Fibroblast of peridontal ligament (primary cell): Measurements from ENCODE around the gene CPS1.

Source experiments
- DNase-seq: peaks from one replicate; pipeline ENCODE4 v3.0.0-alpha.2; 2010; ENCODE audit errors: extremely low read depth

The CPS1 gene

DNA sequence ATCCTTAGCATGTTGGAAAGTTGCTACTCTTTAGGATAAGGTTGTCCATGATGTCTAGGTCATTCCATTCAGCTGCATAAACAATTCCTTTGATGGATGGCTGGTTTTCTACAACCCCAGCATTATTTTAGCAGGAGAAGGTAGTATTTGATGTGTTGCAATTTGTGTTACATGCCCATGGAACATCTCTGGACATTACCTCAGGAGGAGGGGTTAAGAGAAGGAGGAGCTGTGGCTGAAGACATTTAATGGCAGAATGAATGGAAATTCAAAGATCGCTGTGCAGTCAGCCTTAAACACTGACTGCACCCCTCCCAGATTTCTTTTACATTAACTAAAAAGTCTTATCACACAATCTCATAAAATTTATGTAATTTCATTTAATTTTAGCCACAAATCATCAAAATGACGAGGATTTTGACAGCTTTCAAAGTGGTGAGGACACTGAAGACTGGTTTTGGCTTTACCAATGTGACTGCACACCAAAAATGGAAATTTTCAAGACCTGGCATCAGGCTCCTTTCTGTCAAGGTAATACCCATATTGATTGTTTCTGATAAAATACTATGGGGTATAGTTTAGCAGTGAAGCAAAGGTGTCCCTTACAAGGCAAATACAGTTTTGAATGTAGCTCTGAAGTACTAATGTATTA is at the start of gene CPS1:
CPS1 (plus strand) TSS at position 271 of the 652 bp plus-strand sequence; CDS start at position 406, 135 bp downstream.
- DNase-seq: no peak

DNA sequence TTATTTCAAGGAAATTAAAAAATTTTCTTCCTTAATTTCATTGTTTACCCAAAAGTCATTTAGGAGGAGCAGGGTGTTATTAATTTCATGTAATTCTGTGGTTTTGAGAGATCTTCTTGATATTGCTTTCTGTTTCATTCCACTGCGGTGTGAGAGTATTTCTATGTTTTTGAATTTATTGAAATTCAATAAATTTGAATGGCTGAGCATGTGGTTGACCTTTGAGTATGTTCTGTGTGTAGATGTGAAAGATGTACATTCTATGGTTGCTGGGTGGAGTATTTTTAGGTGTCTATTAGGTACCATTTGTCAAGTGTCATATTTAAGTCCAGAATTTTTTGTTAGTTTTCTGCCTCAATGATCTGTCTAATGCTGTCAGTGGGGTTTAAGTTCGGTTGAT is 40.5 kb upstream of the CPS1 start:
- DNase-seq: no peak

DNA sequence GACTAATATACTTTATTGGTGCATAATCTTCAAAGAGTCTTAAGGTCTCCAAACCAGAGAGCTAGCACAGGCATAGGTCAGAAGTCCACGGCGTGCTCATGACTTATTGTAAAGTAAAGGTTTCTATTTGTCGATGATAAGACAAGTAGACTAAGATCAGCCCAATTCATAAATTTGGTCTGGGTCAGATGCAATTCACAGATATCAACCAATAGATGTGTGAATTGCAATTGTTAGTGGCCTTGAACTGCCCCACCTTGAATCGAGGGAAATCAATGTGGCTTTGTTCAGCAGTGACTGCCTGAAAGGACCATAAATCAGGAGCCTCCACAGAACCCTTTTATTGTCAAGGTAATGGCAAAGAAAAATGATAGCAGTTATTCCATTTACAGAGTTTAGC is 39.1 kb upstream of the CPS1 start:
- no peak for DNase-seq

DNA sequence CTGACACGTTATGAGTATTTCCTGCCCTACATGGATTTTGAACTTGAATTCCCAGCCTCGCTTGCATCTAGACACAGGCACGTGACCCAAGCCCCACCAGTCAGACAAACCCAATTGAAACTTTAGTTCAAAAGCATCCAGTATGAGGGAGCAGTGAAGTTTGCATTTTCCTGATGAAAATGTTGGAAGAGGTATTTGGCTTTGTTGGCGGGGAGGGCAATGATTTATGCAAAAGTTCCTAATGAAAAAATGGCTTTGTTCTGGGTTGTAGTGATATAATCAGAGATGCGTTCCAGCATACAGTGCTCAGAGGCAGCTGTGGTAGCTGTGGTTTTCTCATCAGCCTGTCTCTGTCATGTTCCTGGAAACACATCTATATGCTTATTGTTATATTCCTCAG is 36.8 kb upstream of the CPS1 start:
- DNase-seq: no peak

DNA sequence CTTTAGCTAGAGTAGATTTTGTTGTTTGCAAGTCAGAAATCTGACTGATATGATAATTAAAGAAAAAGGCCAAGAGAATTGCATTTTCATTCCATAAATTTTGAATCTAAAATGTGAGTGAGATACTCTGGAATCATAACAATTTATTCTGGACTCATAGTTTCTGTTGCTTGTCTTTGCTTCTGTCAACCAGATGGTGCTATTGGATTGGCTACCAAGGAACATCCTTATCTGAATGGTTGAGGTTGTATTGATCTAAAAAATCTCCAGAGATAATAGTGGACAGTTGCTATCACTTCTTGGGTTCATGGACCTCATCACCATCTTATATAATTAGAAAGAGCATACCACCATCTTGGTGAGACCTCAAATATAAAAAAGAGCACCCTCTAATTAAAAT is 34.0 kb upstream of the CPS1 start:
- no peak for DNase-seq

DNA sequence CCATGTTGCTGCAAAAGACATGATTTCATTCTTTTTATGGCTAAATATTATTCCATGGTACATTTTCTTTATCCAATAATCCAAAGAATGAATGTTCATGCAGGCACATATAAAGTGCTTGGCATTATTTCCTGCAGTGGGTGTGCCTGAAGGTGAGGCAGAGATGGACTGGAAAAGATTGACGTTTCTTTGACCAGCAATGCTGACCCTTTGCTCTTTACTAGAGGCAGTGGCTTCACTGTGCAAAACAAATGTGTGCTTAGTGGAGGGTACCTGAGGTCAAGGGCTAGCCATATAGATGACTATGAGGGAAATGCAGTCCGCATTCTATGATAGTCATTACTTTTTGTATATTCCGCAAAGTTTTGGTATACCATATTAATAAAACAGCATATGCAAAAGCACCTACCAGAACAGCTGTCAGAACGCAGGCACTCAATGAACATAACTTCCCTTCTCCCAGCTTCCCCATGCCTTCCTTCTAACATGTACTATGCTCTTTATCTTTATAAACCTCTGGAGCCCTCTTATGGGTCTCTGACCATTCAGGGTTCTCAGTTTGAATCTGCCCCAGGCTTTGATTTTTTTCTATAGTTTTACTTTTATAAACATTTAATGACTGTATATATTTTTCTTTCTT is 32.6 kb upstream of the CPS1 start:
- DNase-seq: no peak

DNA sequence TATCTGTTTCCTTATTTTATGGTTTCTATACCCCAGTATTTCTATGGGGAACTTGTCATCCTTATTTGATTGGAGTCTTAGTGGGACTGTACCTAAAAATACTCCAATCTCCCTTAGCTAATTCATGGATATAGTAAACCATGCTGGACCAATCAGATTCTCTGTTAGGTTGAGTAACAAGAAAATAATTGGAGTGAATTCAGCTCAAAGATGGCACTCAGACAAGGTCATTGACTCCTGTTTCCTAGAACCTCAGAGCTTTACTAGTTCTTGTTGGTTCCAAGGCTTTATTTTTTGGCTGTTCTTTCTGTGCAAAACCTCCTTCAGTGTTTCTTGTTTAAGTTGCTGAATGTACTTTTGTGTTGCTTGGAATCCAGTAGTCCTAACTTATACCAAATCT is 31.9 kb upstream of the CPS1 start:
- DNase-seq: no peak

DNA sequence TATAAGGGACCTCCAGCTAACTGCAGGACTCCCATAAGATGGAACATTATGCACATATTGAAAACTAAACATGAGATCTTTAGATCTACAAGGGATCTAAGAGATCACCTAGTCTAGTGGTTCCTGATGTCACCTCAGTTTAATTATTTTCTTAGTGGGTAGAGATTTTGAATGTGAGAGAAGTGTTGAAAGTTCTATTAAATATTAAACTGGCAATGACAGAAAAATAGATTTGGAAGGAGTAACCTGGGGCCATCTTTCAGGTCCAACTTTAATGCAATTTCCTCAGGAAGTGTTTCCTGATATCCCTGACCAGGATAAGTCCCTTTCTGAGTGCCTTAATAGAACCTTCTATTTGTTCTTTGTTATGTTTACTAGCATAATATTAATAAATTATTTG is 29.1 kb upstream of the CPS1 start:
- DNase-seq: no peak

DNA sequence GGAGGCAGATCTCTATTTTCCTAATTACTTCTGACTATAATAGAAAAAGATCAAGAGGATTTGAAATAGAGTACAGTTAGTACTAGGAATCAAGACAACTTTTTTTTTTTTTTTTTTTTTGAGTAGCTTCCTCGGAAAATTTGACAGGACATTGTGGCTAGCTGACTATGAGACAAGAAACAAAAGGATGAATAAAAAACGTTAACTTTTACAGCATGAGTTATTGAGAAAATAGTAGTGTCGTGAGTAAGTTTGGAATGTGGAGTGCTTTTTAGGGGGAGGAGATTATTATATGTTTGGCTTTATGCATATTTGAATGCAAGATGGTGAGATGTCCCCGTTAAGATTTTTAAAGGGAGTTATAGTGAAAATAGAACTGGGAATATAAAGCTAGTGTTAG is 27.7 kb upstream of the CPS1 start:
- no peak for DNase-seq

DNA sequence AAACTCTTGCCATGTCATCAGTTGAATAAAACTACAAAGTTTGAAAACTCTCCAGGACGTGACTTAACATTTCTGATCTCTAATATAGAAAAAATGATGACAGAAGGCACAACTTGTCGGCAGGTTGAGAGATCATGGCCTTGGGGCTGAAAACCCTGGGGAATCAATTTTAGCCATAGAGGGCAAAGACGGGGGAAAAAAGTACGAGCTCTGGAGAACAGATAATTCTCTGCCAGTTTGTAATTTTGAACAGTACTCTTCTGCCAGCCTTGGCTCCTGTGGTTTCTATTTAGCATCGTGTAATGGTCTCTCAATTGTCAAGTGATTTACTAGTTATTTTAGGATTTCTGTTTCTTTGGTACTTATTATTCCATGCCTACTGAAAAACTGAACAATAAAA is 25.3 kb upstream of the CPS1 start:
- no peak for DNase-seq

DNA sequence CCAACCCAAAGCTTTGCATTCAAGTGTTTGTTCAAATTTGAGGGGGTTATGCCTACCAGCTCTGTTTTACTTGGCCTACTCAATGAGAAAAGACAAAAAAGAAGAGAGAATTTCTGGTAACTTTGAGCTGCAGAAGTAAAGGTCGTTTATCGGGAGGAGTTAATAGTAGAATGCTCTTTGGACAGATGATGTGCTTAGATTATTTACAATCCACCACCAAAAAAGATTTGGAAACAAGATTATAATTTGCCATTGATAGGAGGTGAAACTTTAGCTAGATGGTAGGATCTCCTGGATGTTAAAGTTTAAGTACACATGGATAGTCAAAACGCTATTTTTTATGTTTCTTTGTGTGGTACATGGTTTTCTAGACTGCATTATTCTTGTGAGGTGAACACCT is 24.9 kb upstream of the CPS1 start:
- DNase-seq: no peak

DNA sequence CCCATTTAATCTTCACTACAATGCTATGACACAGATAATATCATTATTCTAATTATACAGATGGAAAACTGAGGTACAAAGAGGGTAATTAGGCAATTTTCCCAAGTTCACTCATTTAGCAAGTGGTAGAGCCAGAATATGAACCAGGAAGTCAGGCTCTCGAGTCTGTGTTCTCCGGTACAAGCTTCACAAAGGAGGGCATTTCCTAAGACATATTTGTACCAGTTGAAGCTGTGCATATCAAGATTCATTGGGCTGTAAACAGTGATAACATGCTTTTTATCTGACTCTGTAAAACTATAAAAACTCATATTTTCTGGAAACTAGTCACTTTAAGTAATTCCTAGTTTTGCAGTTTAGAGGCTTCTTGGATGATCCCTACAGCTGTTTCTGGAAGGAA is 23.0 kb upstream of the CPS1 start:
- no peak for DNase-seq

DNA sequence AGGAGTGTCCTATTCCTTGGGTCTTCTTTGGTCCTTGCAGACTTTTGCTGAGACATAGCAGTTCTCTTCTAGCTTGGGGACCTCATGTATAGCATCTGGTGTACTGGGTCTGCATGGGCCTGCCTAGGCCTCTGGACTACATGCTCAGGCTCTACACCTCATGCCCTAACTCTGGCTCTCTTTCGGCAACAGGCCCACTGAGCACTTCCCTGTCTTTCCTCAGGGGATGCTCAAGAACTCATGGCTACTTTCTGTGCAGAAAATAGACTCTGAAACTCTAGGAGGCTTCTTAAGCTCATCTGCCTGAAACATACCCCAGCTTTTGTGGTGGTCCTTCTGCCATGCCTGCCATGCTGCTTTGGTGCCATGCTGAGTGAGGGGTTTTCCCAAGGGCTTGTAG is 21.5 kb upstream of the CPS1 start:
- no peak for DNase-seq

DNA sequence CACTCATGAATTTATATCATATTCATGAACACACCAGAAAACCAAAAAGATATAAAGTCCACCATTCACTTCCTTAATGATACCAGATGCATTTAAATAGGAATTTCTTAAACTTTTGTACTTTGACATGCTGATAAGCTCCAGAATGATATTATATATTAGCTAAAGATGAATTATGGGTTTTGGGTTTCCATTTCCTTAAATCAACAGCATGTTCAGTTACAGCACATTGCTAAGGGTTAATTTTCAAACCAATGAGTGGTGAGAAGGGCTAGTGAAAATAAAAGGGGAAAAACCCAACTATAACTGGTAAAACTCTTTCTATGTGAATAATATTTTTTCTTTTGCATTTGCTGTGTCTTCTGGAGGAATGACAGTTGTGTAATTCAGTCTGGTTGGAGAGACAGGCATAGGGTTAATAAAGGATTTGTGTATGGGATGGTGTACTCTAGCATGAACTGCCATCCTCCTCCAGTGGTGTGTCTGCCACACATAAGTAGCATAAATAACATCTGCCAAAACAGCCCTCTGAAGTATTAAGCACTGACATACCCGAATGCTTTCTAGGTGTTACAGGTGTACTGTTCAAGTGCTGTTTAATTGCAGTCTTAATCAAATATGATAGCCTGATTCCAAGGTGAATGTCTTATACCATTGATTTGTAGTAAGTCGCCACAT is 19.3 kb upstream of the CPS1 start:
- no peak for DNase-seq

DNA sequence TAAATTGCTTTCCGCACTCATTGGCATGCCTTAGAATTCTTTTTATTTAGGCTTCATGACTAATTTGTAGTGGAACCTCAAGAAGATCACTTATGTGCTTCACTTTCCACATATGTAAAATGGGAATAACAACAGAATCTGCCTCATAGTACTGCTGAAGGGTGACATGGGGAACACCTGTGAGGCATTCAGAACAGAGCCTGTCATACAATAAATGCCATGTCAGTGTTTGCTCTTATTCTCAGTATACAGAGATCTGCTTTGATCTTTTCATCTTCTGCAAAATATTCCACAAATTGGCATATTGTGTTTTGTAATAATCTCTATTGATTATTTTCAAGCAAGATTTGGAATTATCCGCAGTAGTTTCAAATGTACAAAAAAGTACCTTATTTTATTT is 17.4 kb upstream of the CPS1 start:
- no peak for DNase-seq

DNA sequence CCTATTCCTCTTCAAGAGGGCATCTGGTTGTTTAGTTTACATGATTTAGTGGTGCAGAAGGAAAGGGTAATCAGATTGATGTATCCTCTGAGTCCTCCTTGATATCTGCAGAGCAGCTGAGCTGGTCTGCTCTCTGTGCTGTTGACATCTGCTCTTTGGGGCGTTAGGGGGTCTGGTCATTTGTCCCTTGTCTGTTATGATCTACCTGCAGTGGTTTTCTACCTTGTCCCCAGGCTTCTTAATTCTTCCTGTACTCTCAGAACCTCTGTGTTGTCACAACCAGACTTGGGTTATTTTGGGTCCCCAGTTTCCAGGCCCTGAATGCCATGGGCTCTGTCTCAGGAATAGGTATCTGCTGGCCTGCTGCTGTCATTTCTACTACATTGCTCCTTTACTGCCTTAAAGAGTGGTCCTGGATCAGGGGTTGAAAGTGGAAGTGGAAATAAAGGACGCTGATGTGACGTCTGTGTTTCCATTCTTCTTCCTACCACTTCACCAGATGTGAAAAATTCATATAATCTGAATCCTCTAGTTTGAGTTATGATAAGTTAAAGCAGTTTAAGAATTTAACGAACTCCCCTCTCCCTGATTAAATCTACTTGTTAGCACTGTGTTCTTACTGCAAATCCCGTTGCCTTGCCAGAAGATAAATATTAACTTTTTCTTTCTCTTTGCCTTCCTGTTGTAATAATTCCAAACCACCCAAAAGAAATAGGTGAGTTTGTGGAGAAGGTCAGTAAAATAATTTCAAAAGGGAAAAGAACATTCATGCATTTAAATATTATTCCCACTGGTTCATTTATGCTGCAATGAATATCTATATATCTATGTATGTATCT is 16.6 kb upstream of the CPS1 start:
- no peak for DNase-seq

DNA sequence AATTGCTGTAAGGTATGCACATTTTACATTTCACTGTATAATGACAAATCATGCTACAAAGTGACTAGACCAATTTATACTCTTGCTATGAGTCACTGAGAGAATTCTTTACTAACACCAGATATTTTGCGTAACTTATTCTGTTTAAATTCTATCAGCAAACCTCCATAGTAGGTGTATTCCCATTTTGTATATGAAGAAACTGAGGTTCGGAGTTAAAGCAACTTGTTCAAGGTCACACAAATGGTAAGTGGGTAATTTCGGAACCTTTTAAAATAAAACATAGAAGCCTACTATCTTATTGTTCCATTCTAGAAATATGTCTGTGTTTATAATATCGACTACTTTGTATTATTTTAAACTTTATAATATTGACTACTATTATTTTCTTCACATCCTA is 15.9 kb upstream of the CPS1 start:
- no peak for DNase-seq

DNA sequence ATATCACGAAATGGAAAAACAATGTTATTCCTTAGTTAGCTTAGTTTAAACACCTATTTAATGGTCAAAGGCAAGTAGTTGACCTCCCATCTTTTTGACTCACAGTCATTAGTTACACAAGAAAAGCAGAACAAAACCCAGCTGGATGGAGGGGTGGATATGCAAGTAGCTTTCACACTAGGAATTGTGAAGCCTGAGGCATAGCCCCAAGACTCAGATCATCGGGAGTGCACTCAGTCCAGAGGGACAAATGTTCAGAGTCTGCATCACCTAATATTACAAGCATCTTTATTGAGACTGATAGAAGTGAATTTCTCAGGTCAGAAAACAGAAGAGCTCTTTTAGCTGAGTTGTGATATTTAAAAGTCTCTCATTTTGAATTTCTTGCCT is 15.5 kb upstream of the CPS1 start:
- DNase-seq: no peak

DNA sequence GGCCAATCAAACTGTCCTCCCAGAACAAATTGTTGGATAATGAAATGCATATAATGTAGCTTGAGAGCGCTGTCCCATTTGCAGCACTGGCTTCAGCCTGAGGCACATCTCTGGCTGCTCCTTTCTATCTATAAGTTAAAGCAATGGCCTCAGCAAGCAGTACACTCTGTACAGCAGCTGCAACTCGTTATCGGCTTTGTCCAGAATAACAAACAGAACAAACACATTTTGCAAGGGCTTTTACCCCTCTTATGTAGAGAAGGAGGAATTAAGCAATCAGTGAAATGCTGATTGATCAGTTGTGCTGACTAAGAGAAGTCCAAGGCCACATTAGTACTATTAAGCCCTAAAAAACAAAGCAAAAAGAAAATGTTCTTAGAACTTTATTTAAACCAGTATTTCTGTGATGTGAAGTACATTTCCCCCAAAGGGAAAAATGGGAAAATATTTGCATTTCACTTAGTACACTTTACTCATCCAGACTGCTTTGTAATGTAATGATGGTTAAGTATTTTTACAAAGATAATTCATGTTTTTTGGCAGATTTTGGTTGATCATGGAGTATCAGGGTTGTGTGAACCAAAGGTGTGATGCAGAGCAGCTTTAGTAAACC is 15.0 kb upstream of the CPS1 start:
- DNase-seq: peak; percentile 65

DNA sequence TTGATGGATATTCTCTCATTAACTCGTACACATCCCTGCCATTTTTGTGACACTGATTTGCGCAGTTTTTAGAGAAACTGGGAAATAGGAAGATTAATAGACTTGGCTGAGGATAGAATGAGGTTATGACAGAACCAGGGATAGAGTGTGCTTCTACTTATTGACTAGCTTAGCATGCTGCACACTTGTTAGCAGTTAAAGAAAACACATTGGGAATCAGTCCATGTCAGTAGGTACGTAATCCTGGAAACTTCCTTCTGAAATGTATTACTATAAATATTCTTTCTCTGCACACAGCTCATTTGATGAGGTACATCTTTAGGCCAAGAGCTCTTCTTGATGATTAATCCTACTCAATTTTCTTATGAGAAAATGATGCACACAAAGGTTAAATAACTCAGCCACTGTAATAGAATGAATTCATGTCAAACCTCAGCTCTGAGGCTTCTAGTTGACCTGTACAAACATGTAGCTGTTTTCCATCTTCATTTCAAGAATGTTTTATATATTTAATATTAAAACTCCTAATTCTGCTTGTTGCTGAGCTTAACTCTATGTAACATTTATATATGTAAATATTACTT is 12.3 kb upstream of the CPS1 start:
- no peak for DNase-seq

DNA sequence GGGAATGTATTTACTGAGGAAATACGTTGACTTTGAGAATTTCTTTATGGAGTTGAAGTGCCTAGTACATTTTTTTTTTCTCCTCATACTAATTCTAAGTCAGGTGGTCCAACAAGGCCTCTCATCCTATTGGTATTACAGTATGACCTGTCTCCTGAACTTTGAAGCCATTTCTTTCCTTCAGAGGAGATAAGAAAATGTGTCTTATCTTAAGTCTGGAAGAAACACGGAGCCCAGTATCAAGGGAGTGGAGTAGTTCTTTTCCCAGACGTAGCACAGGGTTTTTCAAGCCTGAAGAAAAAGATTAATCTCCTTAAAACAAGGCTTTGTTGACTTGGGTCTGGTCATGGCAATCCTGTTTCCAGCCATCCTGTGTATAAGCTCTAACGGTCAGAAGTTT is 11.6 kb upstream of the CPS1 start:
- DNase-seq: no peak
